ENCODE measurements around the gene TTC9B.

TTC9B gene

GRCh38 chr19:40217934-40218890 is at the start of gene TTC9B:
Gene TTC9B (minus strand): TSS chr19:40218384. CDS start chr19:40218381, 3 bp downstream.
- peak; percentile 81 for DNase-seq (ENCODE audit: low spot score)
- TF ChIP-seq CTCF (IDR thresholded peaks at IDR 0.05; ENCODE audit: extremely low read depth, missing control alignments): no peak

- no peak for TF ChIP-seq CTCF (IDR thresholded peaks at IDR 0.05; ENCODE audit: extremely low read depth, missing control alignments)
- no peak for DNase-seq (ENCODE audit: low spot score)
Observed at GRCh38 chr19:40267601-40267997, 49.4 kb upstream of the TTC9B start.

- no peak for DNase-seq (ENCODE audit: low spot score)
- TF ChIP-seq CTCF (IDR thresholded peaks at IDR 0.05; ENCODE audit: extremely low read depth, missing control alignments): no peak
Observed at GRCh38 chr19:40266912-40267600, 48.9 kb upstream of the TTC9B start.

GRCh38 chr19:40266119-40266518 is 47.9 kb upstream of the TTC9B start:
- no peak for DNase-seq (ENCODE audit: low spot score)

GRCh38 chr19:40265763-40266099 is 47.5 kb upstream of the TTC9B start:
- no peak for DNase-seq (ENCODE audit: low spot score)
- TF ChIP-seq CTCF (IDR thresholded peaks at IDR 0.05; ENCODE audit: extremely low read depth, missing control alignments): no peak

More at GRCh38 chr19:40266119-40266518, 47.9 kb upstream of the TTC9B start:
- no peak for TF ChIP-seq CTCF (IDR thresholded peaks at IDR 0.05; ENCODE audit: extremely low read depth, missing control alignments)

- DNase-seq (ENCODE audit: low spot score): no peak
- no peak for TF ChIP-seq CTCF (IDR thresholded peaks at IDR 0.05; ENCODE audit: extremely low read depth, missing control alignments)
Observed at GRCh38 chr19:40265055-40265762, 47.0 kb upstream of the TTC9B start.

All from GM20000 (cell line).